Suprapubic skin (tissue), 4 donors: Measurements from ENCODE around the gene APEH.

Experiments
- EP300 ChIP-seq: sonication (generic); formaldehyde crosslinking; IDR thresholded peaks from one replicate; pipeline ENCODE4 v1.6.1; 2017; ENCODE audit warnings: antibody characterized with exemption
- POLR2A ChIP-seq, 2 donors: fragments of 450-650 bp; IDR thresholded peaks; one replicate each; pipeline ENCODE4 v1.6.1; 2017; ENCODE audit warnings: antibody characterized with exemption in 2 of 2, mild to moderate bottlenecking in 2 of 2, moderate library complexity in 2 of 2
- POLR2AphosphoS5 ChIP-seq, 3 donors: sonication (generic); formaldehyde crosslinking; IDR thresholded peaks; one replicate each; pipeline ENCODE4 v1.6.1; 2017; ENCODE audit warnings: antibody characterized with exemption in 3 of 3

DNA sequence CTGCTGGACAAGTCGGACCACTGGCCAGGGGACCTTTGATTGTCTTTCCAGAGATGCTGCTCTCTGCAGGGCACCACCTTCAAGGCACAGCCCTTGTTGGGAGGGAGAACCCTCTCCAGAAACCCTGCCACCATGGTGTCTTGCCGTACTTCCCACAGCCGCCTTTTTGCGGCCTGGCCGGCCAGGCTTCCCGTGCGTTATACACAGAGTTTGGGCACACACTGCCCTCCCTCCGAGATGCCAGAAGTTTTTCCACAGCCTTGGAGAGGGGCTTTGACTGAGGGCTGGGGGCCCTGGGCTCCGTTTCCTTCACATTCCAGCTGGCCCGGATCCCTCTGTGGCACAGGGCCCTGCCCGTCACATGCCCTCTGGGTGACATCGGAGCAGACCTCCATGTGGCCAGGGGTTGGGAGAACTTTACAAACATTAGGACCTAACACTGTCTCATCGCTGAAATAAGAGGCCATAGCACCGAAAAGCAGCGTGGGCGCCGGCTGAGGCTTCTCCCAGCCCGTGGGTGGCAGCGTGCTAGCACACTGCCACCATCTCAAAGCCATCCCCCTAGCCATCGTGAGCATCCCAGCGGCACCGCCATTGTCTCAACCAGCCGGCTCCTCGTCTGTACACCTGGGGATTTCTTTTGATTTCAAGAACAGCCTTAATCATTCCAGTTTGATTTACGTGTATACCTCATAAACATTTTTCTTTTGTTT is 6.3 kb upstream of the APEH start:
- TF ChIP-seq POLR2AphosphoS5 (IDR thresholded peaks at IDR 0.05) (no peak), POLR2A (IDR thresholded peaks at IDR 0.05) (no peak), EP300 (no peak)
